ENCODE data around the gene PGAM2.
A peak's percentile ranks its signal among the peaks of the same experiment; 100 is the strongest.

Gene PGAM2

GRCh38 chr7:44082541-44083207, 17.3 kb upstream of the PGAM2 start:
- DNase-seq = peak; percentile 99 to 100

- DNase-seq = peak; percentile 33 to 49
These were observed 15.9 kb upstream of the PGAM2 start for GRCh38 chr7:44081266-44081748.

GRCh38 chr7:44080686-44081265, 15.4 kb upstream of the PGAM2 start:
- DNase-seq = no peak

DNA sequence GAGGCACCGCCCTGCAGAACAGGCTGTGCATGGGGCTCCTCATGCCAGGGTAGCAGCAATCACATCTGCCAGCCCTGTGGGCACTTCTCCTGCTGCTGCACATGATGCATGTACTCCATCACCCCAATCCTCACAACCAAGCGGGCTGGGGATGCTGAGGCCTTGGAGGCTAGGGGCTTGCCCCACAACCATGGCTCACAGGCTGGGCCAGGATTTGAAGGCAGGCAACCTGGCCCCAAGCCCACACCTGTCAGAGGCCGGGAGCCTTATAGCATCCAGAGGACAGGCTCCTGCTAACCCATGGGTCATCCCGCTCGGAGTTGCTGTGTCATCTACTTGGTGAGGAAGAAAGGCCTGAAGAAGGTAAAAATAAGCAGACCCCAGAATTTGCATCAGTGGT, 14.8 kb upstream of the PGAM2 start:
- DNase-seq = no peak

GRCh38 chr7:44079331-44080021, 14.1 kb upstream of the PGAM2 start:
- DNase-seq = no peak

DNA sequence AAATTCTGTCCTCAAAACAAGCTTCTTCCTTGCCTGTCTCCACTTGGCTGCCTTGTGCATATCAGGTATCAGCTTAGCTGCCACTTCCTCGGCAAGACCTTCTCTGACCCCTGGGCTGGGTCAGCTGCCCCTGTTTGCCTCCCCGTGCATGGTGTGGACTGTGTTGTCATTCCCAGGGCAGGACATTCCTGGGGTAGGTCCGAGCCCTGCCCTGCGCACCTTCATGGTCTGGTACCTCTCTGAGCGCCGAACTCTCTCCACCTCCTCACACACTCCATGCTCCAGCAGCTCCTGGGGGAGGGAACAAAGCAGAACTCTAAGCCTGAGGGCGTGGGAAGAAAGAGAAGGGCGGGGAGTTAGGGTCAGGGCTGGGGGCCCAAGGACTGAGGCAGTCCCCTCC, 13.2 kb upstream of the PGAM2 start:
- no peak for DNase-seq

DNA sequence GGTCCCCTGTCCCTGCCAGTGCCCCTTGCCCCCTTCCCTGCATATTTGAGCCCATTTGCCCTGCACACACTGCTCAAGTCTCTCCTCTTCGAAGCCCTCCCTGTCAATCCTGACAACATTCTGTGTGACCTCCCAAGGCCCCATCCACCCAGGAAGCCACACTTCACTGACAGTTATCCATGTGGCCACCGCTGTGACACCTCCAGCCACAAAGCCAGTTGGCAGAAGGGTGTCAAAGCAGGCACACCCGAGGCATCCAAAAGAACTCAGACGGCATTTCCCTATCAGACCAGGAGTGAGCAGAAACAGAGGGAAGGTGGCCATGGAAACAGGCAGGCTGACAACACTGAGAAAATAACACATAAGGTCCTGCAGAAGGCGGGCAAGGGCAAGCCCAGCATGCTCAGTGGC, 12.3 kb upstream of the PGAM2 start:
- no peak for DNase-seq

- no peak for DNase-seq
These were observed 11.7 kb upstream of the PGAM2 start for GRCh38 chr7:44077061-44077460.

DNA sequence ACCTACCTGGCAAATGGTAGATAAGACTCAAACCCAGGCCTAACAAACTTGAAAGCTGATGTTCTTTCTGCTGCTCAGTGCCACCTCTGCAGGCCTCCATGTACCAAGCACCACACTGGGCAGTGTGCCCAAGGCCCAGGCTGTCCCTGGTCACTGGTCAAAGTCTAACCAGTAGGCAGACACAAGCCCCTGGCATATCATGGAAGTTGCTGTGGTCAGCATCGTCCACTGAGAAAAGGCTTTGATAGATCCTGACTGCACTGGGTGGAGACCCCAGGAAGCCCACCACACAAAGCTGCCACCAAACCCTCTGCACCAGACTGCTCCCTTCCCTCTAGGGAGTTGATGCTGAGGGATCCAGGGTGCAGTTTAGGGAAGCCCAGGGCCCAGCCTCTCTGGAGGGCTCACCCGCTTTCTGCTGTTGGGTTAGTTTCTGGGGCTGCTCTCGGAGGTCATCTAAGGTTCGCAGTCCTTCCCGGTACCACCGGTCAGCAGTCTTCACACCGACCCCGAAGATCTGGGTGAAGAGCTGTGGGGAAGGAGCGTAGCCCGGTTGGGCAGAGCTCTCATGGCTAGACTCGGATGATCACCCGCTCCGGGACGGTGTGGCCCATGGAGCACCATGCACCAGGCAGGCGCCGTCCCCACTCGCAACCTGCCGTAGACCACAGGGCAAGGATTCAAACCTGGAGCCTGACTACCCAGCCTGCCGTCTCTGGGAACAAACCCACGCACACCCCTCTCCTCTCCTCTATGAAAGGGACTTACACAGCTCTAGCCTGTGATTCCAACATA, 10.9 kb upstream of the PGAM2 start:
- DNase-seq = no peak

DNA sequence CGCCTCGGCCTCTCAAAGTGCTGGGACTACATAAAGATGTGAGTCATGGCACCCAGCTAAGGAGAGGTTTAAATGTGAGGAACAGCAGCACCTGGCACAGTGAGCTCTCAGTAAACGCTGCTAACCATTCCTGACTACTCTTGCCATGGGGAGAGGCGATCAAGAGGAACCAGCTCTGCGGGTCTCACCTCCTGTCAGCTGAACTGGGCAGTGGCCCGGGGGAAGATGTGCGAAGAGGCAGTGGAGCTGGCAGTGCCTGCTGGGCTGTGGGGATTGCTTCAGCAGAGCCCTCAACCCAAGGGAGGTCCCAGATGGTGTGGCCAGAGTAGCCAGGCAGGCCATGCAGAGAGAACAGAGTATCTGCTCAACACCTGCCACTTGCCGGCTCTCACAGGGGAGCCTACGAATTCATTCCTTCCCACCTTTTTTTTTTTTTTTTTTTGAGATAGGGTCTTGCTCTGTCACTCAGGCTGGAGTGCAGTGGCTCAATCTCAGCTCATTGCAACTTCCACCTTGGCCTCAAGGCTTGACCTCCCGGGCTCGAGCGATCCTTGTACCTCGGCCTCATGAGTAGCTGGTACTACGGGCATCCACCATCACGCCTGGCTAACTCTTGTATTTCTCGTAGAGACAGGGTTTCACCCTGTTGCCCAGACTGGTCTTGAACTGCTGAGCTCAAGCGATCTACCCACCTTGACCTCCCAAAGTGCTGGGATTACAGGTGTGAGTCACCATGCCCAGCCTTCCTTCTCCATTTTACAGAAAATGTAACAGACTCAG, 10.1 kb upstream of the PGAM2 start:
- DNase-seq = no peak

- no peak for DNase-seq
These were observed 9.0 kb upstream of the PGAM2 start for GRCh38 chr7:44074349-44074695.

GRCh38 chr7:44073664-44074348, 8.4 kb upstream of the PGAM2 start:
- peak; percentile 57 to 87 for DNase-seq

- DNase-seq = peak; percentile 44 to 51
These were observed 7.2 kb upstream of the PGAM2 start for GRCh38 chr7:44072364-44073231.

GRCh38 chr7:44071726-44072363, 6.5 kb upstream of the PGAM2 start:
- no peak for DNase-seq

DNA sequence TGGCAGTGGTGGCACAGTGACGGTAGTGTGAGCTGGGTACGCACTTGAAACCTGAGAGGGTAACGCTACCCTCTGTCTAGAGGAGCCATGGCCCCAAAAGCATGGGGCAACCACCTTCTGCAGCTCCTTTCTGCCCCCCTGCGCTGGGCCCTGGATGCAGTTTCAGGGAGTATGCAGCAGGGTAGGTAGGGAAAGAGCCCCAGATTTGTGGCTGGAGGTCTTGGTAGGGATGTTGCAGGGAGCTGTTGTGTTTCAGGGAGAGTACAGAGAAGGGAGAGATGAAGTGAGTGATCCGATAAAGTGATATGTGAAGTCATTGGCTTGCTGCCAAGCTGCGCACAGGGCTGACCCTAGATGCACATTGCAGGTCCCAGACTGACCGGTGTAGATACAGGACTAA, 2.7 kb upstream of the PGAM2 start:
- no peak for DNase-seq

GRCh38 chr7:44067064-44067951, 1.9 kb upstream of the PGAM2 start:
- DNase-seq = no peak

- no peak for DNase-seq
These were observed 1.2 kb upstream of the PGAM2 start for GRCh38 chr7:44066494-44067063.

DNA sequence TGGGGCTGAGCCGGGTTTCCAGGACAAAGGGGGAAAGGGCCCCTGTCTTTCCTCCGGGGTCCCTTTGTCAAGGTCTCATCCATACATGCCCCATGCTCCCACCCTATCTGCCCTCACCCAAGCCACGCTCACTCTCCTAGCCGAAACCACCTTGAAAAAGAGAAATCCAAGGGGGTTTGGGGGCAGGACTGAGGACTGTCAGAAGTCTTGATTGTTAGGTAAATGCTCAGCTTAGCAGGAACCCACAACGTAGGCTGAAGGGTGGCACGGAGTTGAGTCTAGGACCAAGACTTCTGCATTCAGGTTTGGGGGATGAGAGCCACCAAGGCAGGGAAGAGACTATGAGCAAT, 719 bp upstream of the PGAM2 start:
- DNase-seq = no peak

DNA sequence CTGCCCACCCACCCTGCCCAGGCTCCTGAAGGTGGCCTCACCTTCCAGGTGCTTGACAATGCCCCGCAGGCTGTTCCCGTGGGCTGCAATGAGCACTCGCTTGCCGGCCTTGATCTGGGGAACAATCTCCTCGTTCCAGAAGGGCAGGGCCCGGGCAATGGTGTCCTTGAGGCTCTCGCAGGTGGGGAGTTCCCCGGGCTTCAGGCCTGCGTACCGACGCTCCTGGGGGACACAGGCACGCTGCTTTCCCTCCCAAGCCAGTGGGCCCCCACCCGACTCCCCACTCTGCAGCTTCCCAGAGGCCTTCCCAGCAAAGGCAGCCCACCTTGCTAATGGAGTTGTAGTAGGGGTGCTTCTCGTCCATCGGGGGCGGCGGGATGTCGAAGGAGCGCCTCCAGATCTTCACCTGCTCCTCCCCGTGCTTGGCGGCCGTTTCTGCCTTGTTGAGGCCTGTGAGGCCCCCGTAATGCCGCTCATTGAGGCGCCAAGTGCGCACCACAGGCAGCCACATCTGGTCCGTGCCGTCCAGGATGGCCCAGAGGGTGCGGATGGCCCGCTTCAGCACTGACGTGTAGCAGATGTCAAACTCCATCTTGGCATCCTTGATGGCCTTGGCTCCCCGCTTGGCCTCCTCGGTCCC, 456 bp downstream of the PGAM2 start:
- no peak for DNase-seq

Measured in CD4-positive, alpha-beta T cell treated with Interleukin-1 beta for 1 hour (primary cell).